HG02943 (cell line): ENCODE measurements around the gene TMED3.
"Not testable (repeated sequence)": the region's sequence is repeated elsewhere in the genome, so short reads cannot be mapped to it uniquely, and the experiment has no call there.

Experiments used
- ATAC-seq: cut with Tn5 transposase; IDR thresholded peaks from one replicate; pipeline ENCODE4 v1.9.1; 2021; ENCODE audit warnings: mild to moderate bottlenecking, low read depth, moderate library complexity; ENCODE audit not compliant: unreplicated experiment

Gene TMED3

GRCh38 chr15:79315623-79316328 lies 4.9 kb downstream of the TMED3 start:
- no peak for ATAC-seq

- ATAC-seq: no peak
These were observed 6.0 kb downstream of the TMED3 start for GRCh38 chr15:79316864-79317263.

GRCh38 chr15:79319973-79320372 lies 9.1 kb downstream of the TMED3 start:
- not testable (repeated sequence) for ATAC-seq

- ATAC-seq: no peak
These were observed 11.0 kb downstream of the TMED3 start for GRCh38 chr15:79321876-79322275.

- no peak for ATAC-seq
These were observed 11.4 kb downstream of the TMED3 start for GRCh38 chr15:79322306-79322705.

- ATAC-seq: no peak
These were observed 12.0 kb downstream of the TMED3 start for GRCh38 chr15:79322945-79323344.

- ATAC-seq: no peak
These were observed 18.3 kb downstream of the TMED3 start for GRCh38 chr15:79329171-79329611.

- ATAC-seq: no peak
These were observed 22.1 kb downstream of the TMED3 start for GRCh38 chr15:79332824-79333510.

- ATAC-seq: no peak
These were observed 26.7 kb downstream of the TMED3 start for GRCh38 chr15:79337591-79337990.

- no peak for ATAC-seq
These were observed 28.8 kb downstream of the TMED3 start for GRCh38 chr15:79339588-79340314.

GRCh38 chr15:79340315-79340602 lies 29.3 kb downstream of the TMED3 start:
- ATAC-seq: no peak

- no peak for ATAC-seq
These were observed 30.5 kb downstream of the TMED3 start for GRCh38 chr15:79341396-79341795.

GRCh38 chr15:79349525-79349924 lies 38.6 kb downstream of the TMED3 start:
- no peak for ATAC-seq

GRCh38 chr15:79352206-79352605 lies 41.3 kb downstream of the TMED3 start:
- no peak for ATAC-seq

- no peak for ATAC-seq
These were observed 46.7 kb downstream of the TMED3 start for GRCh38 chr15:79357566-79357965.

GRCh38 chr15:79358069-79358468 lies 47.2 kb downstream of the TMED3 start:
- no peak for ATAC-seq

- no peak for ATAC-seq
These were observed 53.8 kb downstream of the TMED3 start for GRCh38 chr15:79364571-79365240.

- no peak for ATAC-seq
These were observed 54.9 kb downstream of the TMED3 start for GRCh38 chr15:79365765-79366164.

GRCh38 chr15:79366691-79367090 lies 55.8 kb downstream of the TMED3 start:
- no peak for ATAC-seq

GRCh38 chr15:79370716-79371115 lies 59.8 kb downstream of the TMED3 start:
- ATAC-seq: no peak

- no peak for ATAC-seq
These were observed 60.7 kb downstream of the TMED3 start for GRCh38 chr15:79371591-79371990.
